DOHH2 (cell line): ENCODE data around the gene SLIT2.

ENCODE experiments used
- EZH2phosphoT487 ChIP-seq: fragments of 200-600 bp; sonication (generic); IDR thresholded peaks from 2 replicates; pipeline ENCODE4 v1.6.1; 2017; ENCODE audit warnings: borderline replicate concordance, mild to moderate bottlenecking, antibody characterized with exemption, low read length, moderate library complexity, mixed read lengths
- TF ChIP-seq, protein P1 (sequence below): fragments of 200-600 bp; sonication (generic); IDR thresholded peaks from one replicate; pipeline ENCODE4 v1.5.1; 2014; ENCODE audit warnings: antibody characterized with exemption, mild to moderate bottlenecking, low read depth, low read length; ENCODE audit not compliant: poor library complexity, severe bottlenecking

DNA sequence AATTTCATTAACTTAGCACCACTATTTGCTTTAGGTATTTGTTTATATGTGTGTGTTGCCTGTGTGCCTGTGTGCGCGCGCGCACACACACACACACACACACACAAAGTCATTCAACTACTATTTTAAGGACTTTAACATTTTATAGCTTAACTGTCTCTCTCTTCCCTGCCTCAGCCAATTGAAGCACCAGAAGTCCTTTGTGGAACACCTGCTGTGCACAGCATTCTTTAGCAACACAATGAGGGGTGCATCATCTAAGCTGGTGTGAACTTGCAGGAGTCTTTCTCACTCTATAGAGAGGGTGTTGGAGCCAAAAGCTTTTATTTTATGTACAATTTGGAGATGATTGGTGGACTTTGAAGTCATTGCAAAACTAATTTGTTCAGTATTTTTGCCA is 31.3 kb downstream of the SLIT2 start:
- TF ChIP-seq, protein P1, sequence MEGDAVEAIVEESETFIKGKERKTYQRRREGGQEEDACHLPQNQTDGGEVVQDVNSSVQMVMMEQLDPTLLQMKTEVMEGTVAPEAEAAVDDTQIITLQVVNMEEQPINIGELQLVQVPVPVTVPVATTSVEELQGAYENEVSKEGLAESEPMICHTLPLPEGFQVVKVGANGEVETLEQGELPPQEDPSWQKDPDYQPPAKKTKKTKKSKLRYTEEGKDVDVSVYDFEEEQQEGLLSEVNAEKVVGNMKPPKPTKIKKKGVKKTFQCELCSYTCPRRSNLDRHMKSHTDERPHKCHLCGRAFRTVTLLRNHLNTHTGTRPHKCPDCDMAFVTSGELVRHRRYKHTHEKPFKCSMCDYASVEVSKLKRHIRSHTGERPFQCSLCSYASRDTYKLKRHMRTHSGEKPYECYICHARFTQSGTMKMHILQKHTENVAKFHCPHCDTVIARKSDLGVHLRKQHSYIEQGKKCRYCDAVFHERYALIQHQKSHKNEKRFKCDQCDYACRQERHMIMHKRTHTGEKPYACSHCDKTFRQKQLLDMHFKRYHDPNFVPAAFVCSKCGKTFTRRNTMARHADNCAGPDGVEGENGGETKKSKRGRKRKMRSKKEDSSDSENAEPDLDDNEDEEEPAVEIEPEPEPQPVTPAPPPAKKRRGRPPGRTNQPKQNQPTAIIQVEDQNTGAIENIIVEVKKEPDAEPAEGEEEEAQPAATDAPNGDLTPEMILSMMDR: no peak
- TF ChIP-seq EZH2phosphoT487: no peak
